K562 (cell line): Measurements from ENCODE around the gene AGFG1. TPM values are rescaled to one million over a fixed set of nuclear protein-coding genes. Genes with fewer than 3 reads are reported as not detected.

Source experiments
- microRNA-seq: library from miRNA; unstranded; fragments of <30 nt; microRNA quantifications from one replicate; pipeline ENCODE4, GENCODE V29; 2018; ENCODE audit warnings: borderline microRNAs expressed
- polyA plus RNA-seq, 8 experiments: library from polyadenylated mRNA; depleted of rRNA in 4 of 8; stranded (reverse) in 5 of 8; unstranded in 3 of 8; fragments of >200 nt; fragmentation: Nextera tagmentation in 2 of 8; fragmentation: Illumina TruSeq in 1 of 8; extraction: Ambion mirVana in 2 of 8; extraction: Trizol in 1 of 8; gene quantifications; 2 replicates each; pipeline versions ENCODE4 v1.2.1 to v1.2.3, GENCODE V29; 2011 to 2014; ENCODE audit warnings: inconsistent platforms in 1 of 8, missing spikeins in 1 of 8
- total RNA-seq, 7 experiments: library from RNA; depleted of rRNA in 6 of 7; stranded (reverse); fragments of >200 nt in 6 of 7; fragmentation: Illumina TruSeq in 2 of 7; extraction: Trizol in 2 of 7; gene quantifications; 2 replicates each; pipeline versions ENCODE4 v1.2.1 to v1.2.3, GENCODE V29; 2011 to 2021; ENCODE audit warnings: low replicate concordance in 1 of 7

AGFG1 gene
- total and polyA plus RNA-seq, 9 of the 15 experiments (the other 6 are each of a cell fraction or from before 2014, with no cell fraction given), result 11.2 to 97.5 (median 36.0) TPM

Small RNAs within 50 kb of the gene (microRNA-seq; reads per million reads assigned to microRNA genes)
- 0.27 reads per million for gene MIR5703

Other genes with a start within 250 kb of the AGFG1 start
Only the 7 nearest of the 8 such genes appear.
- gene MFF, start 146.9 kb upstream of the AGFG1 start, total RNA-seq (2014; rRNA removed), result 66.9 and 75.4 TPM in 2 replicates
- gene MFF, start 146.9 kb upstream of the AGFG1 start, total RNA-seq (2014; rRNA removed; fragmentation: Illumina TruSeq; extraction: Trizol), result 62.2 and 71.9 TPM in 2 replicates
- 71.3 and 73.7 TPM in 2 replicates for gene MFF, start 146.9 kb upstream of the AGFG1 start, total RNA-seq (2015; rRNA removed; fragmentation: Illumina TruSeq; extraction: Trizol)
- 47.0 and 49.4 TPM in 2 replicates for gene MFF, start 146.9 kb upstream of the AGFG1 start, total RNA-seq (2021)
- 44.1 and 51.5 TPM in 2 replicates for gene MFF, start 146.9 kb upstream of the AGFG1 start, polyA plus RNA-seq (2011; rRNA removed)
- 53.0 and 58.5 TPM in 2 replicates for gene MFF, start 146.9 kb upstream of the AGFG1 start, polyA plus RNA-seq (2014; fragmentation: Illumina TruSeq; extraction: Trizol)
- 10 to 100 TPM in 1 of 2 experiments, 1 to 10 TPM in 1; 9.4 to 12.6 TPM for gene MFF, start 146.9 kb upstream of the AGFG1 start, polyA plus RNA-seq (2014; fragmentation: Nextera tagmentation; extraction: Ambion mirVana)
- 45.9 and 55.7 TPM in 2 replicates for gene MFF, start 146.9 kb upstream of the AGFG1 start, polyA plus RNA-seq (2014; rRNA removed)
- gene TM4SF20, start 92.8 kb upstream of the AGFG1 start, total RNA-seq (2014; rRNA removed), result not detected in 2 replicates
- gene TM4SF20, start 92.8 kb upstream of the AGFG1 start, total RNA-seq (2014; rRNA removed; fragmentation: Illumina TruSeq; extraction: Trizol), result not detected in 2 replicates
- gene TM4SF20, start 92.8 kb upstream of the AGFG1 start, total RNA-seq (2015; rRNA removed; fragmentation: Illumina TruSeq; extraction: Trizol), result not detected in 2 replicates
- gene TM4SF20, start 92.8 kb upstream of the AGFG1 start, total RNA-seq (2021), result not detected in 2 replicates
- not detected in 2 replicates for gene TM4SF20, start 92.8 kb upstream of the AGFG1 start, polyA plus RNA-seq (2011; rRNA removed)
- not detected in 2 replicates for gene TM4SF20, start 92.8 kb upstream of the AGFG1 start, polyA plus RNA-seq (2014; fragmentation: Illumina TruSeq; extraction: Trizol)
- not detected for gene TM4SF20, start 92.8 kb upstream of the AGFG1 start, polyA plus RNA-seq (2014; fragmentation: Nextera tagmentation; extraction: Ambion mirVana)
- gene TM4SF20, start 92.8 kb upstream of the AGFG1 start, polyA plus RNA-seq (2014; rRNA removed), result not detected in 2 replicates
- not detected in 2 replicates for gene SCYGR1, start 84.2 kb upstream of the AGFG1 start, total RNA-seq (2014; rRNA removed)
- not detected in 2 replicates for gene SCYGR1, start 84.2 kb upstream of the AGFG1 start, total RNA-seq (2014; rRNA removed; fragmentation: Illumina TruSeq; extraction: Trizol)
- gene SCYGR1, start 84.2 kb upstream of the AGFG1 start, total RNA-seq (2015; rRNA removed; fragmentation: Illumina TruSeq; extraction: Trizol), result not detected in 2 replicates
- not detected in 2 replicates for gene SCYGR1, start 84.2 kb upstream of the AGFG1 start, total RNA-seq (2021)
- not detected in 2 replicates for gene SCYGR1, start 84.2 kb upstream of the AGFG1 start, polyA plus RNA-seq (2011; rRNA removed)
- gene SCYGR1, start 84.2 kb upstream of the AGFG1 start, polyA plus RNA-seq (2014; fragmentation: Illumina TruSeq; extraction: Trizol), result not detected in 2 replicates
- not detected for gene SCYGR1, start 84.2 kb upstream of the AGFG1 start, polyA plus RNA-seq (2014; fragmentation: Nextera tagmentation; extraction: Ambion mirVana)
- not detected in 2 replicates for gene SCYGR1, start 84.2 kb upstream of the AGFG1 start, polyA plus RNA-seq (2014; rRNA removed)
- not detected in 2 replicates for gene SCYGR2, start 126.7 kb downstream of the AGFG1 start, total RNA-seq (2014; rRNA removed)
- not detected in 2 replicates for gene SCYGR2, start 126.7 kb downstream of the AGFG1 start, total RNA-seq (2014; rRNA removed; fragmentation: Illumina TruSeq; extraction: Trizol)
- gene SCYGR2, start 126.7 kb downstream of the AGFG1 start, total RNA-seq (2015; rRNA removed; fragmentation: Illumina TruSeq; extraction: Trizol), result not detected in 2 replicates
- gene SCYGR2, start 126.7 kb downstream of the AGFG1 start, total RNA-seq (2021), result not detected in 2 replicates
- gene SCYGR2, start 126.7 kb downstream of the AGFG1 start, polyA plus RNA-seq (2011; rRNA removed), result not detected in 2 replicates
- gene SCYGR2, start 126.7 kb downstream of the AGFG1 start, polyA plus RNA-seq (2014; fragmentation: Illumina TruSeq; extraction: Trizol), result not detected in 2 replicates
- not detected for gene SCYGR2, start 126.7 kb downstream of the AGFG1 start, polyA plus RNA-seq (2014; fragmentation: Nextera tagmentation; extraction: Ambion mirVana)
- not detected in 2 replicates for gene SCYGR2, start 126.7 kb downstream of the AGFG1 start, polyA plus RNA-seq (2014; rRNA removed)
- gene SCYGR3, start 142.7 kb downstream of the AGFG1 start, total RNA-seq (2014; rRNA removed), result not detected in 2 replicates
- gene SCYGR3, start 142.7 kb downstream of the AGFG1 start, total RNA-seq (2014; rRNA removed; fragmentation: Illumina TruSeq; extraction: Trizol), result not detected in 2 replicates
- gene SCYGR3, start 142.7 kb downstream of the AGFG1 start, total RNA-seq (2015; rRNA removed; fragmentation: Illumina TruSeq; extraction: Trizol), result not detected in 2 replicates
- gene SCYGR3, start 142.7 kb downstream of the AGFG1 start, total RNA-seq (2021), result not detected in 2 replicates
- not detected in 2 replicates for gene SCYGR3, start 142.7 kb downstream of the AGFG1 start, polyA plus RNA-seq (2011; rRNA removed)
- not detected in 2 replicates for gene SCYGR3, start 142.7 kb downstream of the AGFG1 start, polyA plus RNA-seq (2014; fragmentation: Illumina TruSeq; extraction: Trizol)
- not detected for gene SCYGR3, start 142.7 kb downstream of the AGFG1 start, polyA plus RNA-seq (2014; fragmentation: Nextera tagmentation; extraction: Ambion mirVana)
- not detected in 2 replicates for gene SCYGR3, start 142.7 kb downstream of the AGFG1 start, polyA plus RNA-seq (2014; rRNA removed)
- not detected in 2 replicates for gene SCYGR4, start 145.3 kb downstream of the AGFG1 start, total RNA-seq (2014; rRNA removed)
- not detected in 2 replicates for gene SCYGR4, start 145.3 kb downstream of the AGFG1 start, total RNA-seq (2014; rRNA removed; fragmentation: Illumina TruSeq; extraction: Trizol)
- not detected in 2 replicates for gene SCYGR4, start 145.3 kb downstream of the AGFG1 start, total RNA-seq (2015; rRNA removed; fragmentation: Illumina TruSeq; extraction: Trizol)
- not detected in 2 replicates for gene SCYGR4, start 145.3 kb downstream of the AGFG1 start, total RNA-seq (2021)
- not detected in 2 replicates for gene SCYGR4, start 145.3 kb downstream of the AGFG1 start, polyA plus RNA-seq (2011; rRNA removed)
- gene SCYGR4, start 145.3 kb downstream of the AGFG1 start, polyA plus RNA-seq (2014; fragmentation: Illumina TruSeq; extraction: Trizol), result not detected in 2 replicates
- gene SCYGR4, start 145.3 kb downstream of the AGFG1 start, polyA plus RNA-seq (2014; fragmentation: Nextera tagmentation; extraction: Ambion mirVana), result not detected
- gene SCYGR4, start 145.3 kb downstream of the AGFG1 start, polyA plus RNA-seq (2014; rRNA removed), result 0.09 TPM in 1 of 2 replicates, not detected in the other
- gene SCYGR5, start 194.6 kb downstream of the AGFG1 start, total RNA-seq (2014; rRNA removed), result not detected in 2 replicates
- gene SCYGR5, start 194.6 kb downstream of the AGFG1 start, total RNA-seq (2014; rRNA removed; fragmentation: Illumina TruSeq; extraction: Trizol), result not detected in 2 replicates
- not detected in 2 replicates for gene SCYGR5, start 194.6 kb downstream of the AGFG1 start, total RNA-seq (2015; rRNA removed; fragmentation: Illumina TruSeq; extraction: Trizol)
- not detected in 2 replicates for gene SCYGR5, start 194.6 kb downstream of the AGFG1 start, total RNA-seq (2021)
- not detected in 2 replicates for gene SCYGR5, start 194.6 kb downstream of the AGFG1 start, polyA plus RNA-seq (2011; rRNA removed)
- gene SCYGR5, start 194.6 kb downstream of the AGFG1 start, polyA plus RNA-seq (2014; fragmentation: Illumina TruSeq; extraction: Trizol), result not detected in 2 replicates
- not detected for gene SCYGR5, start 194.6 kb downstream of the AGFG1 start, polyA plus RNA-seq (2014; fragmentation: Nextera tagmentation; extraction: Ambion mirVana)
- not detected in 2 replicates for gene SCYGR5, start 194.6 kb downstream of the AGFG1 start, polyA plus RNA-seq (2014; rRNA removed)